Hepatocyte (in vitro differentiated cells): ENCODE results near the gene RBBP4.

ENCODE experiments used
- CTCF ChIP-seq: fragments of 200-600 bp; sonication (generic); IDR thresholded peaks from 2 replicates; pipeline ENCODE4 v1.5.1; 2016; ENCODE audit warnings: antibody characterized with exemption, mild to moderate bottlenecking; ENCODE audit not compliant: poor library complexity
- EZH2phosphoT487 ChIP-seq: fragments of 200-600 bp; sonication (generic); IDR thresholded peaks from one replicate; pipeline ENCODE4 v1.6.1; 2018; ENCODE audit warnings: antibody characterized with exemption, mild to moderate bottlenecking, low read depth, moderate library complexity; ENCODE audit not compliant: unreplicated experiment, severe bottlenecking

- TF ChIP-seq CTCF (no peak), EZH2phosphoT487 (no peak)
Measured at GRCh38 chr1:32719681-32720275, 68.8 kb downstream of the RBBP4 start.
